HepG2 (cell line): ENCODE measurements around the gene EFHD2. TPM values are rescaled to one million over a fixed set of nuclear protein-coding genes. Genes with fewer than 3 reads are reported as not detected.

ENCODE experiments used
- ATF1 ChIP-seq: IDR thresholded peaks from 2 replicates; pipeline ENCODE4 v1.6.1; 2016; ENCODE audit warnings: mild to moderate bottlenecking, control low read depth
- GATAD1 ChIP-seq: IDR thresholded peaks from 2 replicates; pipeline ENCODE4 v1.6.1; 2016; ENCODE audit warnings: missing genetic modification reagents, missing compliant biosample characterization
- LCORL ChIP-seq, 2 experiments: fragments of 450-650 bp in 1 of 2; sonication (generic) in 1 of 2; formaldehyde crosslinking in 1 of 2; IDR thresholded peaks; 2 replicates each; pipeline versions ENCODE4 v1.5.0 to v1.6.1; 2017 to 2020; ENCODE audit warnings: antibody characterized with exemption in 1 of 2, missing genetic modification reagents in 1 of 2
- MZF1 ChIP-seq: sonication (generic); formaldehyde crosslinking; IDR thresholded peaks from 2 replicates; pipeline ENCODE4 v1.8.1; 2023; ENCODE audit warnings: mild to moderate bottlenecking, missing genetic modification reagents, borderline replicate concordance
- NR2F2 ChIP-seq: IDR thresholded peaks from 2 replicates; pipeline ENCODE4 v1.6.1; 2012; ENCODE audit warnings: low read depth, inconsistent platforms, borderline replicate concordance
- NR2F6 ChIP-seq, 2 experiments: IDR thresholded peaks; 2 replicates each; pipeline ENCODE4 v1.6.1; 2016; ENCODE audit warnings: antibody characterized with exemption in 1 of 2, mild to moderate bottlenecking in 1 of 2
- PITX1 ChIP-seq: sonication (generic); formaldehyde crosslinking; IDR thresholded peaks from 2 replicates; pipeline ENCODE4 v1.5.1; 2020; ENCODE audit warnings: mild to moderate bottlenecking, missing genetic modification reagents
- SOX13 ChIP-seq, 3 experiments: fragments of 450-650 bp in 1 of 3; sonication (generic) in 1 of 3; formaldehyde crosslinking in 1 of 3; IDR thresholded peaks in 2 of 3; conservative IDR thresholded peaks in 1 of 3; 2 replicates each; pipeline versions ENCODE4 v1.5.0 to v1.6.1; 2016 to 2020; ENCODE audit warnings: antibody characterized with exemption in 1 of 3, mild to moderate bottlenecking in 1 of 3, missing compliant biosample characterization in 1 of 3, missing genetic modification reagents in 1 of 3, moderate library complexity in 1 of 3
- SP4 ChIP-seq: sonication (generic); formaldehyde crosslinking; IDR thresholded peaks from 2 replicates; pipeline ENCODE4 v1.8.1; 2023; ENCODE audit warnings: mild to moderate bottlenecking, missing genetic modification reagents
- ZFP36 ChIP-seq: fragments of 150-350 bp; IDR thresholded peaks from 2 replicates; pipeline ENCODE4 v1.6.1; 2018; ENCODE audit warnings: borderline replicate concordance, low read length, low read depth; ENCODE audit not compliant: partially characterized antibody
- ZFP82 ChIP-seq: sonication (generic); formaldehyde crosslinking; IDR thresholded peaks from 2 replicates; pipeline ENCODE4 v1.5.1; 2020; ENCODE audit warnings: mild to moderate bottlenecking, missing genetic modification reagents, borderline replicate concordance
- ZNF441 ChIP-seq: sonication (generic); formaldehyde crosslinking; IDR thresholded peaks from 2 replicates; pipeline ENCODE4 v1.7.0; 2021; ENCODE audit warnings: missing genetic modification reagents, borderline replicate concordance
- ZNF615 ChIP-seq: sonication (generic); formaldehyde crosslinking; IDR thresholded peaks from 2 replicates; pipeline ENCODE4 v1.5.0; 2020; ENCODE audit warnings: mild to moderate bottlenecking, missing genetic modification reagents, borderline replicate concordance
- ZSCAN21 ChIP-seq: sonication (generic); formaldehyde crosslinking; IDR thresholded peaks from 2 replicates; pipeline ENCODE4 v1.8.0; 2022; ENCODE audit warnings: mild to moderate bottlenecking, missing genetic modification reagents, moderate library complexity, borderline replicate concordance
- polyA plus RNA-seq, 8 experiments: library from polyadenylated mRNA; depleted of rRNA in 3 of 8; stranded (reverse) in 7 of 8; unstranded in 1 of 8; fragments of >200 nt; fragmentation: Illumina TruSeq in 4 of 8; extraction: Trizol in 4 of 8; gene quantifications; 2 replicates each; pipeline versions ENCODE4 v1.2.1 to v1.2.3, GENCODE V29; 2011 to 2016; ENCODE audit warnings: low read depth in 4 of 8, missing spikeins in 1 of 8, mixed read lengths in 1 of 8; ENCODE audit not compliant: insufficient read depth in 1 of 8
- total RNA-seq, 5 experiments: library from RNA; depleted of rRNA; stranded (reverse); fragments of >200 nt; fragmentation: Illumina TruSeq; extraction: Trizol; gene quantifications; 2 replicates each; pipeline ENCODE4 v1.2.3, GENCODE V29; 2016; ENCODE audit warnings: low read depth in 1 of 5
- TF ChIP-seq, protein P1 (sequence below): sonication (generic); formaldehyde crosslinking; IDR thresholded peaks from 2 replicates; pipeline ENCODE4 v1.5.1; 2020; ENCODE audit warnings: mild to moderate bottlenecking, missing genetic modification reagents, borderline replicate concordance
- TF ChIP-seq, protein P2 (sequence below): IDR thresholded peaks from 2 replicates; pipeline ENCODE4 v1.6.1; 2018; ENCODE audit warnings: missing genetic modification reagents
- TF ChIP-seq, protein P3 (sequence below): sonication (generic); formaldehyde crosslinking; IDR thresholded peaks from 2 replicates; pipeline ENCODE4 v1.5.1; 2020; ENCODE audit warnings: mild to moderate bottlenecking, moderate library complexity, missing genetic modification reagents
- TF ChIP-seq, protein P4 (sequence below): sonication (generic); formaldehyde crosslinking; IDR thresholded peaks from 2 replicates; pipeline ENCODE4 v1.4.0; 2020; ENCODE audit warnings: missing genetic modification reagents, borderline replicate concordance

EFHD2 gene
- total and polyA plus RNA-seq, 2 of the 13 experiments (the other 11 are each of a cell fraction or from before 2014, with no cell fraction given) = 9.4 to 12.7 TPM

DNA sequence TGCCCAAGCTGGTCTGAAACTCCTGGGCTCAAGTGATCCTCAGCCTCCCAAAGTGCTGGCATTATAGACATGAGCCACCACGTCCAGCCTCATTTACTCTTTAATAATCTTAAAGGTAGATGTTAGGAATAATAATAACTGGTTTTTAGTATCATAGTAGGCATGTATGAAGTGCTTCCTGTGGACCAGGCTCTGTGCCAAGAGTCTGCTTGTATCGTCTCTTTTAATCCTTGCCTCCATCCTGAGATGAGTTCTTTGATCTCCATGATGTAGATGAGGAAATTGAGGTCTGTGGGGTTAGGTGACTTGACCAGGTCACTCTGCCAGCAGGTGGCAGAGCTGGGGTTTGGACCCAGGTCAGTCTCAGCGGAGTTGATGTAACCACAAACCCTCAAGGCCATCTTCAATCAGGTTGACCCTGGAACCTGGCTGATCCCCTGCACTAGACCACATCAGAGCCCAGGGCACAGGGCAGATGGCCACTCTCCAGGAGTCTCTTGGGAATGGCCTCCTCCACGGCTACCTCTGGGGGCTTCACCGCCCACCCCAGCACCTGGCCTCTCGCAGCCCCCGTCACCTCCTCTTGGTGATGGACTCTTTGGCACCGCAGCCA lies 11.3 kb downstream of the EFHD2 start (continued):
- 0 out of 2 replicates have a peak, but pooled peaks have one; percentile 35 for TF ChIP-seq ZFP82 (CRISPR knock-in tag)
- peak; percentile 75 for TF ChIP-seq NR2F6 (IDR thresholded peaks at IDR 0.05)
- peak; percentile 83; the same call in 1 of the 2 replicates for TF ChIP-seq NR2F6 (CRISPR knock-in tag; IDR thresholded peaks at IDR 0.05)
- no peak for TF ChIP-seq ATF1 (CRISPR knock-in tag)
- TF ChIP-seq SP4 (CRISPR knock-in tag) = no peak
- TF ChIP-seq, protein P1, sequence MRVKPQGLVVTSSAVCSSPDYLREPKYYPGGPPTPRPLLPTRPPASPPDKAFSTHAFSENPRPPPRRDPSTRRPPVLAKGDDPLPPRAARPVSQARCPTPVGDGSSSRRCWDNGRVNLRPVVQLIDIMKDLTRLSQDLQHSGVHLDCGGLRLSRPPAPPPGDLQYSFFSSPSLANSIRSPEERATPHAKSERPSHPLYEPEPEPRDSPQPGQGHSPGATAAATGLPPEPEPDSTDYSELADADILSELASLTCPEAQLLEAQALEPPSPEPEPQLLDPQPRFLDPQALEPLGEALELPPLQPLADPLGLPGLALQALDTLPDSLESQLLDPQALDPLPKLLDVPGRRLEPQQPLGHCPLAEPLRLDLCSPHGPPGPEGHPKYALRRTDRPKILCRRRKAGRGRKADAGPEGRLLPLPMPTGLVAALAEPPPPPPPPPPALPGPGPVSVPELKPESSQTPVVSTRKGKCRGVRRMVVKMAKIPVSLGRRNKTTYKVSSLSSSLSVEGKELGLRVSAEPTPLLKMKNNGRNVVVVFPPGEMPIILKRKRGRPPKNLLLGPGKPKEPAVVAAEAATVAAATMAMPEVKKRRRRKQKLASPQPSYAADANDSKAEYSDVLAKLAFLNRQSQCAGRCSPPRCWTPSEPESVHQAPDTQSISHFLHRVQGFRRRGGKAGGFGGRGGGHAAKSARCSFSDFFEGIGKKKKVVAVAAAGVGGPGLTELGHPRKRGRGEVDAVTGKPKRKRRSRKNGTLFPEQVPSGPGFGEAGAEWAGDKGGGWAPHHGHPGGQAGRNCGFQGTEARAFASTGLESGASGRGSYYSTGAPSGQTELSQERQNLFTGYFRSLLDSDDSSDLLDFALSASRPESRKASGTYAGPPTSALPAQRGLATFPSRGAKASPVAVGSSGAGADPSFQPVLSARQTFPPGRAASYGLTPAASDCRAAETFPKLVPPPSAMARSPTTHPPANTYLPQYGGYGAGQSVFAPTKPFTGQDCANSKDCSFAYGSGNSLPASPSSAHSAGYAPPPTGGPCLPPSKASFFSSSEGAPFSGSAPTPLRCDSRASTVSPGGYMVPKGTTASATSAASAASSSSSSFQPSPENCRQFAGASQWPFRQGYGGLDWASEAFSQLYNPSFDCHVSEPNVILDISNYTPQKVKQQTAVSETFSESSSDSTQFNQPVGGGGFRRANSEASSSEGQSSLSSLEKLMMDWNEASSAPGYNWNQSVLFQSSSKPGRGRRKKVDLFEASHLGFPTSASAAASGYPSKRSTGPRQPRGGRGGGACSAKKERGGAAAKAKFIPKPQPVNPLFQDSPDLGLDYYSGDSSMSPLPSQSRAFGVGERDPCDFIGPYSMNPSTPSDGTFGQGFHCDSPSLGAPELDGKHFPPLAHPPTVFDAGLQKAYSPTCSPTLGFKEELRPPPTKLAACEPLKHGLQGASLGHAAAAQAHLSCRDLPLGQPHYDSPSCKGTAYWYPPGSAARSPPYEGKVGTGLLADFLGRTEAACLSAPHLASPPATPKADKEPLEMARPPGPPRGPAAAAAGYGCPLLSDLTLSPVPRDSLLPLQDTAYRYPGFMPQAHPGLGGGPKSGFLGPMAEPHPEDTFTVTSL (CRISPR knock-in tag) = peak; percentile 42; the same call in 1 of the 2 replicates
- TF ChIP-seq LCORL (IDR thresholded peaks at IDR 0.05) = no peak
- 0 out of 2 replicates have a peak, but pooled peaks have one; percentile 23 for TF ChIP-seq LCORL (CRISPR knock-in tag; IDR thresholded peaks at IDR 0.05)
- TF ChIP-seq ZSCAN21 (CRISPR knock-in tag) = peak; percentile 44; the same call in 1 of the 2 replicates
- TF ChIP-seq, protein P2, sequence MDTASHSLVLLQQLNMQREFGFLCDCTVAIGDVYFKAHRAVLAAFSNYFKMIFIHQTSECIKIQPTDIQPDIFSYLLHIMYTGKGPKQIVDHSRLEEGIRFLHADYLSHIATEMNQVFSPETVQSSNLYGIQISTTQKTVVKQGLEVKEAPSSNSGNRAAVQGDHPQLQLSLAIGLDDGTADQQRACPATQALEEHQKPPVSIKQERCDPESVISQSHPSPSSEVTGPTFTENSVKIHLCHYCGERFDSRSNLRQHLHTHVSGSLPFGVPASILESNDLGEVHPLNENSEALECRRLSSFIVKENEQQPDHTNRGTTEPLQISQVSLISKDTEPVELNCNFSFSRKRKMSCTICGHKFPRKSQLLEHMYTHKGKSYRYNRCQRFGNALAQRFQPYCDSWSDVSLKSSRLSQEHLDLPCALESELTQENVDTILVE (CRISPR knock-in tag) = 0 out of 2 replicates have a peak, but pooled peaks have one; percentile 20
- TF ChIP-seq NR2F2 = peak; percentile 71
- peak; percentile 47; the same call in 1 of the 2 replicates for TF ChIP-seq GATAD1 (CRISPR knock-in tag)
- TF ChIP-seq ZNF615 (CRISPR knock-in tag) = no peak
- TF ChIP-seq MZF1 (CRISPR knock-in tag) = no peak
- no peak for TF ChIP-seq ZFP36
- TF ChIP-seq, protein P3, sequence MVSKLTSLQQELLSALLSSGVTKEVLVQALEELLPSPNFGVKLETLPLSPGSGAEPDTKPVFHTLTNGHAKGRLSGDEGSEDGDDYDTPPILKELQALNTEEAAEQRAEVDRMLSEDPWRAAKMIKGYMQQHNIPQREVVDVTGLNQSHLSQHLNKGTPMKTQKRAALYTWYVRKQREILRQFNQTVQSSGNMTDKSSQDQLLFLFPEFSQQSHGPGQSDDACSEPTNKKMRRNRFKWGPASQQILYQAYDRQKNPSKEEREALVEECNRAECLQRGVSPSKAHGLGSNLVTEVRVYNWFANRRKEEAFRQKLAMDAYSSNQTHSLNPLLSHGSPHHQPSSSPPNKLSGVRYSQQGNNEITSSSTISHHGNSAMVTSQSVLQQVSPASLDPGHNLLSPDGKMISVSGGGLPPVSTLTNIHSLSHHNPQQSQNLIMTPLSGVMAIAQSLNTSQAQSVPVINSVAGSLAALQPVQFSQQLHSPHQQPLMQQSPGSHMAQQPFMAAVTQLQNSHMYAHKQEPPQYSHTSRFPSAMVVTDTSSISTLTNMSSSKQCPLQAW (CRISPR knock-in tag) = 0 out of 2 replicates have a peak, but pooled peaks have one; percentile 30
- no peak for TF ChIP-seq SOX13 (IDR thresholded peaks at IDR 0.05)
- TF ChIP-seq SOX13 (CRISPR knock-in tag; conservative IDR thresholded peaks at IDR 0.05 in 1 of 2, IDR thresholded peaks at IDR 0.05 in 1 of 2) = peak in 1 of 2 experiments; percentile 27; a peak in 1 of 4 replicates
- peak; percentile 60 for TF ChIP-seq PITX1 (CRISPR knock-in tag)
- peak; percentile 79 for TF ChIP-seq ZNF441
- TF ChIP-seq, protein P4, sequence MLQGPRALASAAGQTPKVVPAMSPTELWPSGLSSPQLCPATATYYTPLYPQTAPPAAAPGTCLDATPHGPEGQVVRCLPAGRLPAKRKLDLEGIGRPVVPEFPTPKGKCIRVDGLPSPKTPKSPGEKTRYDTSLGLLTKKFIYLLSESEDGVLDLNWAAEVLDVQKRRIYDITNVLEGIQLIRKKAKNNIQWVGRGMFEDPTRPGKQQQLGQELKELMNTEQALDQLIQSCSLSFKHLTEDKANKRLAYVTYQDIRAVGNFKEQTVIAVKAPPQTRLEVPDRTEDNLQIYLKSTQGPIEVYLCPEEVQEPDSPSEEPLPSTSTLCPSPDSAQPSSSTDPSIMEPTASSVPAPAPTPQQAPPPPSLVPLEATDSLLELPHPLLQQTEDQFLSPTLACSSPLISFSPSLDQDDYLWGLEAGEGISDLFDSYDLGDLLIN (CRISPR knock-in tag) = no peak
